ENCODE measurements around the gene PCNX4. TPM values are rescaled to one million over a fixed set of nuclear protein-coding genes. Genes with fewer than 3 reads are reported as not detected.

Gene PCNX4
- total and polyA plus RNA-seq, 7 donors: 3.7 to 55.9 (median 43.8) TPM

GRCh38 chr14:60215127-60215444, 123.4 kb downstream of the PCNX4 start:
- no peak for DNase-seq
- TF ChIP-seq POLR2AphosphoS5 (IDR thresholded peaks at IDR 0.05): no peak
- TF ChIP-seq CTCF (IDR thresholded peaks at IDR 0.05): no peak
- no peak for TF ChIP-seq EP300 (IDR thresholded peaks at IDR 0.05)
- no peak for TF ChIP-seq POLR2A (IDR thresholded peaks at IDR 0.05)
- Histone ChIP-seq H3K36me3 (no peaks in the 10 kb centered on the region), H3K27me3 (no peaks in the 10 kb centered on the region), H3K4me3 (no peak overlapping the region), H3K4me1 (peaks cover 0 to 50% (median 38%) of the 10 kb centered on the region in 4 donors), H3K9me3 (no peaks in the 10 kb centered on the region), H3K27ac (peak overlapping the region; percentile 50 to 85 (median 73))
- WGBS, 2 donors: 10 to 53% methylated on average over 2 of the region's 2 CpGs
- intact Hi-C loops (cut with DNase I): loop anchor here (1.0 kb wide), 1 partner anchor 33 kb away; no protein-coding TSS in a partner anchor

GRCh38 chr14:60215520-60216420, 124.0 kb downstream of the PCNX4 start:
- Histone ChIP-seq H3K4me1 (peaks cover 0 to 50% (median 38%) of the 10 kb centered on the region in 4 donors), H3K27ac (peak overlapping the region; percentile 50 to 85 (median 73)), H3K4me3 (no peak overlapping the region), H3K27me3 (no peaks in the 10 kb centered on the region), H3K36me3 (no peaks in the 10 kb centered on the region), H3K9me3 (no peaks in the 10 kb centered on the region)
- TF ChIP-seq EP300 (IDR thresholded peaks at IDR 0.05) (peak in 2 of 4 donors; percentile 2 to 31), CTCF (IDR thresholded peaks at IDR 0.05) (no peak), POLR2AphosphoS5 (IDR thresholded peaks at IDR 0.05) (peak; percentile 53 to 85 (median 78))
- DNase-seq: no peak
- WGBS, 2 donors: 72 to 81% methylated on average over 4 of the region's 4 CpGs
- intact Hi-C loops (cut with DNase I): loop anchor here (1.0 kb wide), 1 partner anchor 33 kb away; no protein-coding TSS in a partner anchor

- TF ChIP-seq POLR2A (IDR thresholded peaks at IDR 0.05) (no peak), POLR2AphosphoS5 (IDR thresholded peaks at IDR 0.05) (no peak), EP300 (IDR thresholded peaks at IDR 0.05) (no peak), CTCF (IDR thresholded peaks at IDR 0.05) (no peak)
- DNase-seq: no peak
- intact Hi-C loops (cut with DNase I): no loop called here
- 77 to 86% methylated on average over 3 of the region's 3 CpGs for WGBS, 2 donors
- Histone ChIP-seq H3K27me3 (no peaks in the 10 kb centered on the region), H3K4me3 (no peak overlapping the region), H3K27ac (peak overlapping the region; percentile 50 to 85 (median 73)), H3K36me3 (no peaks in the 10 kb centered on the region), H3K9me3 (no peaks in the 10 kb centered on the region), H3K4me1 (peaks cover 0 to 53% (median 42%) of the 10 kb centered on the region in 4 donors)
These were observed 126.0 kb downstream of the PCNX4 start for GRCh38 chr14:60217713-60218112.

Other genes with a start within 250 kb of the PCNX4 start
- gene RTN1, start 221.1 kb upstream of the PCNX4 start, total RNA-seq: 10 to 100 TPM in 2 of 4 donors, 1 to 10 TPM in 2; 6.9 to 25.7 (median 9.8) TPM
- 1 to 10 TPM; 1.2 to 9.3 (median 1.2) TPM for gene RTN1, start 221.1 kb upstream of the PCNX4 start, polyA plus RNA-seq
- gene LRRC9, start 171.8 kb upstream of the PCNX4 start, total RNA-seq: not detected
- not detected for gene LRRC9, start 171.8 kb upstream of the PCNX4 start, polyA plus RNA-seq
- 10 to 100 TPM; 43.7 to 70.9 (median 59.7) TPM for gene DHRS7, start 73.5 kb downstream of the PCNX4 start, total RNA-seq
- gene DHRS7, start 73.5 kb downstream of the PCNX4 start, polyA plus RNA-seq: 10 to 100 TPM; 18.0 to 49.2 (median 22.7) TPM
- gene PPM1A, start 157.3 kb downstream of the PCNX4 start, total RNA-seq: 10 to 100 TPM; 39.2 to 60.9 (median 54.1) TPM
- 100 to 1,000 TPM in 1 of 3 donors, 10 to 100 TPM in 2; 34.9 to 116 (median 88.9) TPM for gene PPM1A, start 157.3 kb downstream of the PCNX4 start, polyA plus RNA-seq